Smooth muscle cell (in vitro differentiated cells): ENCODE data around the gene GALNTL6. TPM values are rescaled to one million over a fixed set of nuclear protein-coding genes. Genes with fewer than 3 reads are reported as not detected.
"Not testable (repeated sequence)": the region's sequence is repeated elsewhere in the genome, so short reads cannot be mapped to it uniquely, and the experiment has no call there.

ENCODE experiments used
- DNase-seq: peaks from one replicate; lab custom pipeline; 2025; ENCODE audit not compliant: unreplicated experiment; lab: John Stamatoyannopoulos, UW
- H2AFZ ChIP-seq: fragments of 200-600 bp; sonication (generic); 2 replicates; pipeline ENCODE4 v1.6.0; 2016; ENCODE audit warnings: antibody characterized with exemption, low read depth, mild to moderate bottlenecking
- H3F3A ChIP-seq: fragments of 200-600 bp; sonication (generic); 2 replicates; pipeline ENCODE4 v1.6.0; 2017; ENCODE audit warnings: antibody characterized with exemption, low read depth
- H3K27ac ChIP-seq: fragments of 200-600 bp; sonication (generic); 2 replicates; pipeline ENCODE4 v1.5.1; 2016; ENCODE audit warnings: low read depth, mild to moderate bottlenecking
- H3K27me3 ChIP-seq: fragments of 200-600 bp; sonication (generic); 2 replicates; pipeline ENCODE4 v1.6.1; 2016; ENCODE audit warnings: low read depth, mild to moderate bottlenecking
- H3K36me3 ChIP-seq: fragments of 200-600 bp; sonication (generic); 2 replicates; pipeline ENCODE4 v1.5.1; 2016; ENCODE audit warnings: low read depth
- H3K4me1 ChIP-seq: fragments of 200-600 bp; sonication (generic); 2 replicates; pipeline ENCODE4 v1.5.1; 2016; ENCODE audit warnings: low read depth
- H3K4me2 ChIP-seq: fragments of 200-600 bp; sonication (generic); 2 replicates; pipeline ENCODE4 v1.6.0; 2016; ENCODE audit warnings: mild to moderate bottlenecking
- H3K4me3 ChIP-seq: fragments of 200-600 bp; sonication (generic); 2 replicates; pipeline ENCODE4 v1.5.1; 2016; ENCODE audit warnings: mild to moderate bottlenecking
- H3K79me2 ChIP-seq: fragments of 200-600 bp; sonication (generic); 2 replicates; pipeline ENCODE4 v1.6.0; 2016; ENCODE audit warnings: low read depth, mild to moderate bottlenecking
- H3K9ac ChIP-seq: fragments of 200-600 bp; sonication (generic); 2 replicates; pipeline ENCODE4 v1.6.0; 2016; ENCODE audit warnings: low read depth
- H3K9me3 ChIP-seq: fragments of 200-600 bp; sonication (generic); replicated peaks from 2 replicates; pipeline ENCODE4 v1.5.1; 2016; ENCODE audit warnings: low read depth
- H4K20me1 ChIP-seq: fragments of 200-600 bp; sonication (generic); 2 replicates; pipeline ENCODE4 v1.6.0; 2016; ENCODE audit warnings: low read depth
- CTCF ChIP-seq: fragments of 200-600 bp; sonication (generic); IDR thresholded peaks from 2 replicates; pipeline ENCODE4 v1.5.1; 2017; ENCODE audit warnings: borderline replicate concordance, mild to moderate bottlenecking, antibody characterized with exemption; ENCODE audit not compliant: insufficient read depth, poor library complexity, severe bottlenecking
- WGBS: methylation state at CpG from one replicate; pipeline ENCODE4 v1.1.7; 2016; ENCODE audit warnings: low lambda C conversion rate; 5-methylcytosine and 5-hydroxymethylcytosine counted together
- polyA plus RNA-seq: library from polyadenylated mRNA; unstranded; fragments of >200 nt; fragmentation: Nextera tagmentation; extraction: Ambion mirVana; gene quantifications from 2 replicates; pipeline ENCODE4 v1.2.1, GENCODE V29; 2016
- total RNA-seq: library from RNA; depleted of rRNA; stranded (reverse); fragments of >200 nt; gene quantifications from 2 replicates; pipeline ENCODE4 v1.2.3, GENCODE V29; 2014

The GALNTL6 gene
- total and polyA plus RNA-seq, 2 experiments from 2014 or later, result 0.18 to 1.3 TPM

DNA sequence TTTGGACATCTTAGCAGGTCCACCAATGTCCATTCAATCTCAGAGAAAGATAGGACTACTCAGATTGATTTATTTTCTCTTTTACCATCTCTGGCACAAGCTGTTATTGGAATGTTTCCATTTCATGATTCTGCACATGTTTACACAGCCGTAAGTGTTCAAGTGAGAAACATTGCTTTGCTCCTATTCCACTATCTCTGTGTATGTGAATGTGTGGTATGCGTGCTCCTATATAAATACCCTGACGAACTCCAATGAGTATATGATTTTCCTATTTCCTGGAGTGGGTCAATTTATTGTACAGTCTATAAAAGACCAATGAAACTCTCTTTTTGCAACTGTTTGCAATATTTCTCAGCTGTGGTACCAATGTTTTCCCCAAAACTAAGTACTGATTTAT lies 1134.4 kb downstream of the GALNTL6 start:
- no peak overlapping the region for H2AFZ ChIP-seq
- no peaks in the 10 kb centered on the region for H3F3A ChIP-seq
- no peak overlapping the region for H3K4me3 ChIP-seq
- H3K36me3 ChIP-seq, result no peaks in the 10 kb centered on the region
- no peak for TF ChIP-seq CTCF
- H3K9ac ChIP-seq, result no peak overlapping the region
- H3K79me2 ChIP-seq, result no peaks in the 10 kb centered on the region
- no peaks in the 10 kb centered on the region for H3K4me1 ChIP-seq
- H3K9me3 ChIP-seq, result no peaks in the 10 kb centered on the region
- H3K27me3 ChIP-seq, result peaks cover 10% of the 10 kb centered on the region
- WGBS, result 91% methylated on average over 3 of the region's 3 CpGs
- H3K4me2 ChIP-seq, result no peak overlapping the region
- no peak for DNase-seq
- H3K27ac ChIP-seq, result no peak overlapping the region
- no peaks in the 10 kb centered on the region for H4K20me1 ChIP-seq

GRCh38 chr4:172950990-172951389 lies 1137.8 kb downstream of the GALNTL6 start:
- Histone ChIP-seq H3K27ac (no peak overlapping the region), H3K4me3 (no peak overlapping the region), H3K79me2 (no peaks in the 10 kb centered on the region), H3K36me3 (no peaks in the 10 kb centered on the region), H3K4me1 (no peaks in the 10 kb centered on the region), H3F3A (no peaks in the 10 kb centered on the region), H3K9ac (no peak overlapping the region), H4K20me1 (no peaks in the 10 kb centered on the region), H3K4me2 (no peak overlapping the region), H3K27me3 (peaks cover 16% of the 10 kb centered on the region), H3K9me3 (no peaks in the 10 kb centered on the region), H2AFZ (no peak overlapping the region)
- no peak for DNase-seq
- 83% methylated on average over 2 of the region's 2 CpGs for WGBS
- TF ChIP-seq CTCF, result no peak

- no peaks in the 10 kb centered on the region for H3K79me2 ChIP-seq
- DNase-seq, result no peak
- no peaks in the 10 kb centered on the region for H3K9me3 ChIP-seq
- no peak overlapping the region for H2AFZ ChIP-seq
- no peaks in the 10 kb centered on the region for H4K20me1 ChIP-seq
- H3K4me1 ChIP-seq, result no peaks in the 10 kb centered on the region
- no peaks in the 10 kb centered on the region for H3F3A ChIP-seq
- no peak for TF ChIP-seq CTCF
- H3K27ac ChIP-seq, result no peak overlapping the region
- H3K9ac ChIP-seq, result no peak overlapping the region
- peaks cover 10% of the 10 kb centered on the region for H3K27me3 ChIP-seq
- H3K4me2 ChIP-seq, result no peak overlapping the region
- no peak overlapping the region for H3K4me3 ChIP-seq
- H3K36me3 ChIP-seq, result no peaks in the 10 kb centered on the region
- WGBS, result 85% methylated on average over 11 of the region's 11 CpGs
Measured at GRCh38 chr4:172951679-172952451, 1138.7 kb downstream of the GALNTL6 start.

- 85% methylated on average over 5 of the region's 5 CpGs for WGBS
- DNase-seq, result no peak
Measured at GRCh38 chr4:172953896-172954568, 1140.8 kb downstream of the GALNTL6 start.

DNA sequence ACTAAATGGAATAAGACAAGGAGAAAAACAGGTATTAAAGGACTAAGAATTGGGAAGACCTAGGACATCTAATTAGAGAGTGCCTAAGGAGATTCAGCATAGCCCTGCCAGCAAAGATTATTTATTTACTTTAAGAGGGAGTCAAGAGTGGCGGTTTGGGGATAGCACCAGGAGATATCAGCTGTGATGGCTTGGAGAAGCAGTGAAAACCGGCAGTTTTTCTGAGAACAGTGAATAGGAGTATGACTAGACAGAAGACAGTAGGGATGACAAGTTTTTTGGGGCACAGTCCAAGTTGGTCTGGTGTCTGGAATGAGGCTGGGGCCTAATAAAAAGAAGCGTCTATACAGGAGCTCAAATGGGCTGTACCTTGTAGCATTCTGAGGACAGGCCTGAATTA lies 1143.1 kb downstream of the GALNTL6 start:
- not testable (repeated sequence) for H3K36me3 ChIP-seq, H3K4me3 ChIP-seq, H3K27me3 ChIP-seq, DNase-seq, H4K20me1 ChIP-seq, H3K4me1 ChIP-seq, H2AFZ ChIP-seq, H3K4me2 ChIP-seq, H3K9me3 ChIP-seq, H3K79me2 ChIP-seq, H3F3A ChIP-seq, H3K9ac ChIP-seq, H3K27ac ChIP-seq
- 78% methylated on average over 3 of the region's 3 CpGs for WGBS

More at GRCh38 chr4:172953896-172954568, 1140.8 kb downstream of the GALNTL6 start:
- Histone ChIP-seq H3F3A (no peaks in the 10 kb centered on the region), H3K9me3 (no peaks in the 10 kb centered on the region), H3K4me2 (no peak overlapping the region), H2AFZ (no peak overlapping the region), H3K9ac (no peak overlapping the region), H3K4me3 (no peak overlapping the region), H3K27ac (no peak overlapping the region), H3K4me1 (no peaks in the 10 kb centered on the region), H4K20me1 (no peaks in the 10 kb centered on the region), H3K36me3 (no peaks in the 10 kb centered on the region), H3K79me2 (no peaks in the 10 kb centered on the region), H3K27me3 (peaks cover 6% of the 10 kb centered on the region)
- no peak for TF ChIP-seq CTCF
